ENCODE results near the gene CLDN4.
"Not testable (repeated sequence)": the region's sequence is repeated elsewhere in the genome, so short reads cannot be mapped to it uniquely, and the experiment has no call there.

CLDN4 gene

GRCh38 chr7:73844131-73844547 is 13.3 kb downstream of the CLDN4 start:
- DNase-seq: no peak

- no peak for DNase-seq
These were observed 14.2 kb downstream of the CLDN4 start for GRCh38 chr7:73844848-73845460.

DNA sequence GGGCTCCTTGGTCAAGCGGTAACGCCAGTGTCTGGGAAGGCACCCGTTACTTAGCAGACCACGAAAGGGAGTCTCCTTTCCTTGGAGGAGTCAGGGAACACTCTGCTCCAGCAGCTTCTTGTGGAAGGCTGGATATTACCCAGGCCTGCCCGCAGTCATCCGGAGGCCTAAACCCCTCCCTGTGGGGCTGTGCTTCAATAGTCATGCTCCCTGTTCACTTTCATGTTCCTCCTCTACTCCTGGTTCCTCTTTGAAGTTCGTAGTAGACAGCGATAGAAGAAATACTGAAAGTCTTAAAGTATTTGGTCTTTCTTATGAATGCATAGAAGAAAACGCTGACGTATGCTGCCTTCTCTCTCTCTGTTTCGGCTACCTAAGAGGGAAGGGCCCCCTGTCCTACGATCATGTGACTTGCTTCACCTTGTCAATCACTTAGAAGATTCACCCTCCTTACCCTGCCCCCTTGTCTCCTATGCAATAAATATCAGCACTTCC is 15.0 kb downstream of the CLDN4 start:
- DNase-seq: not testable (repeated sequence)

GRCh38 chr7:73847941-73848723 is 17.3 kb downstream of the CLDN4 start:
- DNase-seq: no peak

DNA sequence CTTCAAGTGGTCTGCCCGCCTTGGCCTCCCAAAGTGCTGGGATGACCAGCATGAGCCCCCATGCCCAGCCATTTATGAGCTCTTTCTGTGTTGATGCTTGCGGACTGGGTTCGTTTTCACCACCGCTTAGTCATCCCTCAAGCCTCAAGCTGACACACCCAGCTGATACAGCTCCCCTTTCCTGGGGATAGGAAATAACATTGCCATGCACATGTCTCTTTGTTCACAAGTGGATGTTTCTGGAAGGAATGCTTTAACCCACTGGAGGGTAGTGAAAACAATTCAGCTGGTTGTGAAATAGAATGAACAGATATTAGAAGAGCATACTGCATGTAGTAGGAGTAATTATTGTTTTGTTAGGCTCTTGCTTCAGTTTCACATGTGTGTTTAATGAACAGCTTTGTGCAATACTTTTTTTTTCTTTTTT is 20.0 kb downstream of the CLDN4 start:
- no peak for DNase-seq

DNA sequence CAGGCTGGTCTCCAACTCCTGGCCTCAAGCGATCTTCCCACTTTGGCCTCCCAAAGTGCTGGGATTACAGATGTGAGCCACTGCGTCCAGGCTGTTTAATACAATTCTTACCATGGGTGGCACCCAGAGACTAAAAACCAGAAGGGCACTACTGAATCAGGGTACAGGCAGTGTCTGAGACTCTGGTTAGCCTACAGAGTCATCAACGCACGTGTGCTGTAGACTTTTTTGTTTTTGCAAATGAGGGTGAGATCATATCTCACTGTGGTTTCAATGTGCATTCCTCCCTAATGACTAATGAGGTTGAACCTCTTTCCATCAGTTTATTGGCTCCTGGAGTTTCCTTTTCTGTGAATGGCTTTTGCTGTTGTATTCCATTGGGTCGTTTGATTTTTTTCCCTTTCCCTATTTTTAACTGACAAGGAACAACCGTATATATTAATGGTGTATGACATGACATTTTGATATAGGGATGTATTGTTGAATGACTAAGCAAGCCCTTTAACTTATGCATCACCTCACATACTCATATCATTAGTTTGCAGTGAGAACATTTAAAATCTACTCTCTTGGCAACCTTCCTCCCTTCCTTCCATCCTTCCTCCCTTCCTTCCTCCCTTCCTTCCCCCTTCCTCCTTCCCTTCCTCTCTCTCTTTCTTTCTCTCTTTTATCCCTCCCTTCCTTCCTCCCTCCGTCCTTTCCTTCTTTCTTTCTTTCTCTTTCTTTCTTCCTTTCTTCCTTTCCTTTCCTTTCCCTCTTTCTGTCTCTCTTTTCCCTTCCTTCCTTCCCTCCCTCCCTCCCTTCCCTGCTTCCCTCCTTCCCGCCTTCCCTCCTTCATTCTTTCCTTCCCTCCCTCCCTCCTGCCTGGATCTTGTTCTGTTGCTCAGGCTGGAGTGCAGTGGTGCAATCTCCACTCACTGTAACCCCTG is 20.9 kb downstream of the CLDN4 start:
- DNase-seq: no peak

DNA sequence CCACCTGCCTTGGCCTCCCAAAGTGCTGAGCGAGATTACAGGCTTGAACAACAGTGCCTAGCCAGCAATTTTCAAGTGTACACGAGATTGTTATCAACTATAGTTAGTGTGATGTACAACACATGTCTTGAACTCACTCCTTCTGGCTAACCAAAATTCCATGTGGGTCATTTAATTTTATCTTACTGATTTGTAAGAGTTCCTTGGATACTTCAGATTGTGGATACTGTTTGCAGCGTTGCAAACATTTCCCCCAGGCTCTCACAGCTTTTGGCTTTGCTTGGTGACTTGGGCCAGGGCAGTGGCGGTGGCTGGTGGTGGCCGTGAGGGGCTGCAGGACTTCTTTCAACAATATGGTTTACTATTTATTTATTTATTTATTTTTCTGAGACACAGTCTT is 21.7 kb downstream of the CLDN4 start:
- no peak for DNase-seq

DNA sequence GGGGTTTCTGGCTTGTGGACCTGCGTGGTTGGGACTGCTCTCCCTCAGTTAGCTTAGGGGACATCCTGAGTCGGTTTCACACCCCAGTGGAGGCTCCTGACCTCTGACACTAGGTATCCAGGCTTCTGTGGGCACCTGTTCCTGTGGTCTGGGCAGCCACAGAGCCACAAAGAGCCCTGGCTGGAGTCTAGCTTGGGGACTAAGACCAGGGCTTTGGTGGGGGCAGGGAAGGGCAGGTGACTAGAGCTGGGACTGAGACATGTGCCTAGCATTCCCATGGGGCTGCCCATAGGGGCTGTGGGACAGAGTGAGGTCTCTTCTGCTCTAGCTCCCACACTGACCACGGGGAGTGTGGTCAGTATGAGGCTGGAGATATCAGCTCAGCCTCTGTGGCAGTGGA is 26.1 kb downstream of the CLDN4 start:
- DNase-seq: no peak

GRCh38 chr7:73858807-73859206 is 28.0 kb downstream of the CLDN4 start:
- DNase-seq: no peak

DNA sequence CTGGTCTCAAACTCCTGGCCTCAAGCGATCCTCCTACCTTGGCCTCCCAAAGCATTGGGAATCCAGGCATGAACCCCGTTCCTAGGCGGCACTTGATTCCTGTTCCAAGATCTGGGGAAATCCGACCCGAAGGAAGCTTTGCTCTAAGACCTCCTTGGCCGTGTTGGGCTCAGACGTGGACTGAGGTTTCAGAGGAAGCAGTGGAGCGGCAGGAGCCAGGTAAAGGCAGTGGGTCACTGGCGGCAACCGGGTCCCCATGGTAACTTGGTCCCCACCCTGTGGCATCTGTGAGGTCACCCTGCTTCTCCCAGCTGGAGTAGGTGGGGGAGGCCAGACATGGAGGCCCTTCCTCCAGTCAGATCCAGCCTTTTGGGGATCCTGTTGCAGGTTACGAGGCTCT is 30.1 kb downstream of the CLDN4 start, which contains the start of gene TMEM270:
TSS of gene TMEM270 (plus strand) at position 301 of the 400 bp plus-strand sequence. CDS start at position 337, 36 bp downstream.
- no peak for DNase-seq

DNA sequence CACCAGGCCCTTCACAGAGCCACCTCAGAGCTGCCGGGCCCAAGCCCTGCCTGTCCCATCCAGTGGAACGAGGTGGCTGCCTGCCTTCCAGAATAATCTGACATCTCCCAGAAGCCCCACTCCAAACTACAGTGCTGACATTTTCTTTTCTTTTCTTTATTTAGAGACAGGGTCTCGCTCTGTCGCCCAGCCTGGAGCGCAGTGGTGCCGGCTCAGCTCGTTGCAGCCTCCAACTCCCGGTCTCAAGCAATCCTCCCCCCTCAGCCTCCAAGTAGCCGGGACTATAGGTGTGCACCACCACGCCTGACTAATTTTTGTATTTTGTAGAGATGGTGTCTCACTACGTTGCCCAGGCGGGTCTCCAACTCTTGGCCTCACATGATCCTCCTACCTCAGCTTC is 30.5 kb downstream of the CLDN4 start:
- no peak for DNase-seq

- no peak for DNase-seq
These were observed 34.4 kb downstream of the CLDN4 start for GRCh38 chr7:73864981-73865711.

GRCh38 chr7:73865738-73866445 is 35.1 kb downstream of the CLDN4 start:
- DNase-seq: no peak

- no peak for DNase-seq
These were observed 35.6 kb downstream of the CLDN4 start for GRCh38 chr7:73866446-73866767.

- DNase-seq: no peak
These were observed 38.4 kb downstream of the CLDN4 start for GRCh38 chr7:73869011-73869798.

DNA sequence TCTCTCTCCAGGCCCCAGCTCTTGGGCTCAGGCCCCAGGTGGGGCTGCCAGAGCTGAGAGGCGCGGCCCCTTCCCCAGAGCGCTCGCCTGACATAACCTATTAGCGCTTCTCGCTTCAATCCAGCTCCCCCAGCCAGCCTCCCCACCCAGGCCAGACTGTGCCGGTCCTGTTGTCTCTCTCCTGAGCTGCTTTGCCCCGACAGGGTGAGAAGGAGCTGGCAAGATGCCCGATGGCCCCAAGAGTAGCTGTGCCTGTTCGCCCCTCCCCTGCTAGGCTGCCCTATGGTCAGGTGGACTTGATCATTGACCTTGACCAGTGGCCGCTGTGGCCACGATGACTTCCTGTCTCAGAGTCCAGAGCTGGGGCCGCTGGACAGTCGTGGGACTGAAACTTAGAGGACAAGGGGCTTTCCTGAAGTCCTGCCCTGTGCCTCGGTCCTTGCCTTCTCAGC is 39.3 kb downstream of the CLDN4 start:
- no peak for DNase-seq

DNA sequence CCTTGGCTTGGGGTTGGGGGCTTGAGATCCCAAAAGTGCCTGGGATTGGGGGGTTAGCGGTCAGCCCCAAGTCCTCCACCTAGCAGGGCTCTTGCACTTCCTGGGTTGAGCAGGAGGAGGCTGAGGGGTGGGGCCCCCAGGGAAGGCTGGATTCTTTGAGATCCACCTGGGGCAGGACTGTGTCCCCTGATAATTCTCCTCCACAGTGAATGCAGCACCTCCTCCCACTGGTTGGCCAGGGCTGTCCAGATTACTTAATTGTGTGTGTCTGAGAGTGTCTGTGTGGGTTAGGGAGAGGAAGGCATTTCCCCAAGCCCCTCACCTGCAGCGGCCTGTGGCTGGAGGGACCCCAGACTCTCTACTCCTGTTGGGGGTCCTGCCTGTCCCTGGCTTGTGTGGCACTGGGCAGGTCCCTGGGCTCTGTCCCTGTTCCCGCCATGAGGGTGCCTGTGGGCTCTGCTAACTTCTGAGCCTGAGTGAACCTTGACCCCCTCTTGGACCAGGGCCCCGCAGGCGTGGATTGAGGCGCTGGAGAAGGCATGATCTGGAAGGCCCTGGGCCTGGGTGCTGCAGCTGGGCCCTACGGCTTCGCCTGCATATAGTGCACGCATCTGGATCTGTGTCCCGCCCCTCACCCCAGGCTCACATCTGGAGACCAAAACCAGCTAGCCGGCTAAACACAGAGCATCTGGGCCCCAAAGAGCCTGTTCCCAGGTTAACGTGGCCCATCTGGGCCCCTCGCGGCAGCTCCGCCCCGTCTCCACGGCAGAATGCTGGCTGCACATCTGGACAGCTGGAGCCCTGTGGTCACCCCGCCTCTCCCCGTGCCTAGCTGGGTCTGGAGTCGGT is 40.6 kb downstream of the CLDN4 start:
- DNase-seq: no peak

DNA sequence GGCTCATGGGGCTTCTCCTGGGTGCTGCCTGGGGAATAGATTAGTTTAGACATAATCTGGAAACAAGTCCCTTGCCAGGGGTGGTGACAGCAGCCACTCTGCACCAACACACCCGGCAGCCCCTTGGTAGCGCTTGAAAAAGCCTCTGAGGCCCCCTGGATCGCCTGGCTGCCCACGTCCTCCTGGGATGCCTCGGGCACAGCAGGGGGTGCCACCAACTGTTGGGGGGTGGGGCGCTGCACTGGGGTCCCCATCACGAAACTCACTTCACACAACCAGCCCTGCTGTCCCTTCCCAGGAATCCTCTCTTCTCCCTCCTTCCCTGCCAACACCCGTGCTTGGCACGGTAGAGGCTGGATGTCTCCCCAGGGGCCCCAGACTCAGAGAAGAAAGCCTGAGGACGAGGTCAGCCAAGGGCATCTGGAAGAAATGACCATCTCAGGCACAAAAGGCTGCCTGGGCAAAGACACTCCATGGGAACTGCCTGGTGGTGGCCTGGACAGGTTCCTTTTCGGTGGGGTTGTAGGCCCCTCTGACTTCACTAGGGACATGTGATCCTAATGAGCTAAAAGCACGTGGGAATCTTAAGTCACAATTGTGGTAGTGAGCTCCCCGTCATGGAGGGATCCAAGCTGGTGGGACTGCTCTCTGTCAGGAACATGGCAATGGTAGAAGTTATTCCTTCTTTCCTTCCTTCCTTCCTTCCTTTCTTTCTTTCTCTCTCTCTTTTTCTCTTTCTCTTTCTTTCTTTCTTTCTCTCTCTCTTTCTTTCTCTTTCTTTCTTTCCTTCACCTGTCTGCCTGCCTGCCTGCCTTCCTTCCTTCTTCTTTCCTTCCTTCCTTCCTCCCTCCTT is 41.5 kb downstream of the CLDN4 start:
- no peak for DNase-seq

DNA sequence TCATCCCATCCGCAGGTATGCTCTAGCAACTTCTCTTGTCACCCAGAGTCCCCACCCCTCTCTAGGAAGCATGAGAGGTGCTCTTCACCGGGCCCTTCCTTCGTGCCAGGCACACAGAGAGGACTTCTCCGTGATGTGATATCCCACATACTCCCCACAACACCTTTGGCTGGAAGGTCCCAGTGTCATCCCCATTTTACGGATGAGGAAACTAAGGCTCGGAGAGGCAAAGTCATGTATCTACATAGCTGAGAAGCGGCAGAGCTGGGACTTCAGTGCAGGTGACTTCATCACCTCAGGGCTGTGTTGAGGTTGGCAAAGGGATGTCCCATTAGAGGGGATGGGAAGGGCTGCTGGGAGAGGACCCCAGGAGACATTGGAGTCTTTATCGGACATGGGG is 45.6 kb downstream of the CLDN4 start:
- DNase-seq: no peak

All from stimulated activated naive CD4-positive, alpha-beta T cell (primary cell).